IMR-90 (cell line): ENCODE measurements around the gene OR11A1.

Source experiments
- CHD1 ChIP-seq: IDR thresholded peaks from 2 replicates; pipeline ENCODE4 v1.6.1; 2012; ENCODE audit warnings: low read depth, low read length, improper control_type of control experiment
- CTCF ChIP-seq: conservative IDR thresholded peaks from 2 replicates; pipeline ENCODE4 v1.5.1; 2012; ENCODE audit warnings: mild to moderate bottlenecking, low read depth, low read length, improper control_type of control experiment
- RCOR1 ChIP-seq: IDR thresholded peaks from 2 replicates; pipeline ENCODE4 v1.6.1; 2012; ENCODE audit warnings: mild to moderate bottlenecking, low read length, improper control_type of control experiment; ENCODE audit not compliant: insufficient replicate concordance

- TF ChIP-seq CTCF (no peak), CHD1 (no peak), RCOR1 (no peak)
These were observed 48.1 kb upstream of the OR11A1 start for GRCh38 chr6:29504961-29505360.
